GM19324 (cell line): ENCODE data around the gene TIGD6.
"Not testable (repeated sequence)": the region's sequence is repeated elsewhere in the genome, so short reads cannot be mapped to it uniquely, and the experiment has no call there.

ENCODE experiments used
- ATAC-seq: cut with Tn5 transposase; IDR thresholded peaks from one replicate; pipeline ENCODE4 v1.9.1; 2021; ENCODE audit warnings: mild to moderate bottlenecking, moderate library complexity; ENCODE audit not compliant: unreplicated experiment, low FRiP score

Gene TIGD6

GRCh38 chr5:150000256-150000989 is at the start of gene TIGD6, which contains the start of gene HMGXB3:
TIGD6 (minus strand) TSS chr5:150000654; CDS start chr5:149996348, 4,306 bp downstream.
HMGXB3 (plus strand) TSS chr5:150000739; CDS start chr5:150004853, 4,114 bp downstream.
- peak; percentile 94 for ATAC-seq

- ATAC-seq = no peak
Measured at GRCh38 chr5:150046031-150046430, 45.6 kb upstream of the TIGD6 start.

- ATAC-seq = no peak
Measured at GRCh38 chr5:150045549-150045948, 45.1 kb upstream of the TIGD6 start.

- no peak for ATAC-seq
Measured at GRCh38 chr5:150044712-150045111, 44.3 kb upstream of the TIGD6 start.

- ATAC-seq = no peak
Measured at GRCh38 chr5:150044329-150044681, 43.9 kb upstream of the TIGD6 start.

- no peak for ATAC-seq
Measured at GRCh38 chr5:150043657-150044328, 43.3 kb upstream of the TIGD6 start.

GRCh38 chr5:150042459-150042858 is 42.0 kb upstream of the TIGD6 start:
- no peak for ATAC-seq

- ATAC-seq = no peak
Measured at GRCh38 chr5:150038547-150038946, 38.1 kb upstream of the TIGD6 start.

- no peak for ATAC-seq
Measured at GRCh38 chr5:150036513-150036912, 36.1 kb upstream of the TIGD6 start.

- ATAC-seq = peak; percentile 72
Measured at GRCh38 chr5:150035139-150035895, 34.9 kb upstream of the TIGD6 start.

- no peak for ATAC-seq
Measured at GRCh38 chr5:150034662-150035061, 34.2 kb upstream of the TIGD6 start.

GRCh38 chr5:150033334-150033733 is 32.9 kb upstream of the TIGD6 start:
- no peak for ATAC-seq

GRCh38 chr5:150028047-150028446 is 27.6 kb upstream of the TIGD6 start:
- ATAC-seq = not testable (repeated sequence)

GRCh38 chr5:150026682-150027172 is 26.3 kb upstream of the TIGD6 start:
- ATAC-seq = no peak

GRCh38 chr5:150024346-150024984 is 24.0 kb upstream of the TIGD6 start:
- ATAC-seq = no peak

- no peak for ATAC-seq
Measured at GRCh38 chr5:150023136-150023535, 22.7 kb upstream of the TIGD6 start.

- ATAC-seq = no peak
Measured at GRCh38 chr5:150022681-150023080, 22.2 kb upstream of the TIGD6 start.

GRCh38 chr5:150022158-150022531 is 21.7 kb upstream of the TIGD6 start:
- ATAC-seq = no peak

GRCh38 chr5:150021491-150022157 is 21.2 kb upstream of the TIGD6 start:
- ATAC-seq = no peak

- ATAC-seq = no peak
Measured at GRCh38 chr5:150020249-150020648, 19.8 kb upstream of the TIGD6 start.
